Nucleus accumbens (tissue), 56 donors: ENCODE measurements around the gene SLC2A9.

Experiments
- DNase-seq, 56 donors: peaks; one replicate each; lab custom pipeline; 2025; lab: John Stamatoyannopoulos, UW

SLC2A9 gene

GRCh38 chr4:10046471-10046870 lies 25.2 kb upstream of the SLC2A9 start:
- no peak for DNase-seq

GRCh38 chr4:10045481-10045880 lies 24.2 kb upstream of the SLC2A9 start:
- DNase-seq: no peak

DNA sequence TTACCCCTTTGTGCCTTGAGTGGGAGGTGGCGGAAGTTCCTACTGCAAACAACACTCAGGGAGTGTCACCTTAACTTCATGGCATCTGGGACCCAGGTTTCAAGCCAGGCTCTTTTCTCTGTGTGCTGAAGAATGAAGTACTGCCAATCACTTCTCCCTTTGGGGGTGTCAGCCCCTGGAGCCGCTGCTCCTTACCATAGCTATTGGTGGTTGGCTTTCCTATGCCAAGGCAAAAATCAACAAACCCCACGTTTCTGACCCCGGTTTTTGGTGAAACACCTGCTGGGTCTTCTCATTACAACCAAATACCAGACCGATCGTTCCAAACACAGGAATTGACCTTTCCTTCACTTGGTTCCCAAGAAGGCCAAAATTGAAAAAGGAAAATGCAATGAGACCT lies 19.7 kb upstream of the SLC2A9 start:
- DNase-seq: no peak

GRCh38 chr4:10040049-10040892 lies 19.0 kb upstream of the SLC2A9 start:
- no peak for DNase-seq

GRCh38 chr4:10036807-10037342 lies 15.6 kb upstream of the SLC2A9 start:
- no peak for DNase-seq

- DNase-seq: no peak
Observed at GRCh38 chr4:10035130-10035529, 13.8 kb upstream of the SLC2A9 start.

GRCh38 chr4:10034612-10035104 lies 13.4 kb upstream of the SLC2A9 start:
- DNase-seq: no peak

DNA sequence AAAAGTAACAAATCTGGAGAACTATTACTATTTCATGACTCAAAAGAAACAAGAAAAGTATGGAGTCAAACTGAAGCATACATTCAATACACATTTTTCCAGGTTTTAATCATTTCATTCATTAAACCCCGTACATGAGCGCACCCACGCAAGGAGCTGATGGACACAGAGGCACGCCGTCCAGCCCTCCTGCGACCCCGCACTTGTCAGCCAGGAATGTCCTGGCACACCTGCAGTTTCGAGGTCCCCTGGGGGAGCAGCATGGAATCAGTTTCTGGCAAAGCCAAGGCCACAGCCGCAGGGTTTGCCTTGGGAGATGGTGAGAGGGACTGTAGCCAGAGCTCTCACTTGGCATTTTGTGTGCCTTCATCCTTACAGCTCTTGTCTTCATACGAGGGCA lies 12.8 kb upstream of the SLC2A9 start:
- DNase-seq: no peak

- DNase-seq: peak in 7 of 56 donors; percentile 10 to 50 (median 26)
Observed at GRCh38 chr4:10033191-10033881, 12.0 kb upstream of the SLC2A9 start.

DNA sequence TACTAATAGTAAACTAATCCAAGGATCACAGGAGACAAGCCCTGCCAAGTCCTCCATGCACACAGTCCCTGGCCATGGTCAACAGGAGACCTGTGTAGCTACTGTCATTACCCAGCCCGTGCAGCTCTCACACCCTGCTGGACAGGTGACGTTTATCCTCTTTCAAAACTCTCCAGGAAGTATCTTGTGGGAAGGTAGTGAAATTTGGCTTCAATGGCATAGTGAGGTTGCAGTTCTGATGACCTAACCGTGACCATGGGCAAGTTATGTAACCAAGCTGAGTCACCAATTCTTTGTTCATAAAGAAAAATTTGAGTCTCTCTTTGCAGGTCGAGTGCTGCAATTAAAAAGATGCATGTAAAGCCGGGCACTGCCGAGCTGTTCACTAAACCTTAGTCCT lies 11.3 kb upstream of the SLC2A9 start:
- DNase-seq: no peak

DNA sequence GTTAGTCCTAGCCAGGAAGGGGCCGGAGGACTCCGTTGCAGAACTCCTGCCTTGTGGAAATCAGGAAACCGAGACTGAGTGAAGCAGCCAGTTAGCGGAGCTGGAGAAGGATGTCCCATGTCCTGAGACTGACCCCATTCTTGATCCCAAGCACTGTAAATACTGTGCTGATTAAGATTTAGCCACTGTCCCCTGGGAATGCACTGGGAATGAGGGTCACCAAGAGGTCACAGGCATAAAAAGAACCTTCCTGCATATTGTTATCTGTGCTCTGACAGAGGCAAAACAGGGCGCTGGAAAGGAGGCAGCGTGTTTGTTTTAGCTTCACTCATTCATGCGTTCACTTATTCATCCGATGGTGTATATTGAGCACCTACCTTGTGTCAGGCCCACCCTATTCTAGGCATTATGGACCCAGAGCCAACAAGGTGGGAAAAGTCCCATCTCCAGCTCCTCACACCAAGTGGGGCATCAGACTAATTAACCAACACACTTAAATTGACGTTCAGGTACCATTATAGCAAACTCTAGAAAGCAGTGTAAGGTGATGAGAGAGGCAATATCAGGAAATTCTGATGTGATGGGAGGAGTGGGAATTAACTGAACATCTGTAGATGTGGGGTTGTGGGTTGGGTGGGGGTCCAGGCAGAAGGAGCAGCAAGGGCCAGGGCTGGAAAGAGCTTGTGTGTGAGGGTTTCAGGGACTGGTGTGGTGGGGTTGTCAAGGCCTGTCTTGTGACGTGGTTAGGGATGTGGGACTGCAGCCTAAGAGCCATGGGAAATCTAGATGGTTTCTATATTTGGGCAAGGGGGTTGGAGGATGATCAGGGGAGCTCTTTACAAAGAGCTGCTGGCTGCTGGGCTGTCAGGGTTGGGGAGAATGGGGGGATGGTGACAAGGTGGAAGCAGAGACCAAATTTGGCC lies 10.6 kb upstream of the SLC2A9 start:
- DNase-seq: no peak

DNA sequence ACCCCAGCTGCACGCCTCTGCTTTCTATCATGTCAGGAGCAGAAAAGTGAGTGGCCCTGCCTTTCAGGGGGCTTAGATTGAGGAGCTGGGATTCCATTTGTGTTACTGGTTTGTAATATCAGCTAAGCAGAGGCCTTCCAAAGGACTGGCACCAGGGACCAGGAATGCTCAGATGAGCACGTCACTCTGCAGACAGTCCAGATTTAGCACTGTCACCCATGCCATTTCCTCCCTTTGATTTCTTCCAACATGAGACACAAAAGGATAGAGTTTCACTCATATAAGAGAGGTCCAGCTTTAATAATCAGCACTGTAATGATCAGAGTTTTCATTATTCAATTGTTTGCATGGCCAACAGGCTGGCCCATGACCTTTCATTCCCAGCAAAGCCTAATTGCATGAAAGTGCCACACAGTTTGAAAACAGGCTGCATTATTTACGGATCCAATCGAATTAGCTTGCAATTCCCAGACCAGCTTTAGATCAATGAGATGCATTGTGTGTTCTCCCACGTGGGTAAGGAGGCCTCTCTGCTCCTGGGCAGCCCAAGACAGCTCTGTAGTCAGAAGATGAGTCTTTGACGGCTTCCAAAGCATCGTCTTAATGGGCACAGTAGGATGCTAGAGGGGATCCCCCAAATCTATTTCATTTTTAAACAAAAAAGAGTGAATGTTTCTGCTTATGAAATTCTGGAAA lies 9.8 kb upstream of the SLC2A9 start:
- peak in 8 of 56 donors; percentile 21 to 51 (median 34) for DNase-seq

DNA sequence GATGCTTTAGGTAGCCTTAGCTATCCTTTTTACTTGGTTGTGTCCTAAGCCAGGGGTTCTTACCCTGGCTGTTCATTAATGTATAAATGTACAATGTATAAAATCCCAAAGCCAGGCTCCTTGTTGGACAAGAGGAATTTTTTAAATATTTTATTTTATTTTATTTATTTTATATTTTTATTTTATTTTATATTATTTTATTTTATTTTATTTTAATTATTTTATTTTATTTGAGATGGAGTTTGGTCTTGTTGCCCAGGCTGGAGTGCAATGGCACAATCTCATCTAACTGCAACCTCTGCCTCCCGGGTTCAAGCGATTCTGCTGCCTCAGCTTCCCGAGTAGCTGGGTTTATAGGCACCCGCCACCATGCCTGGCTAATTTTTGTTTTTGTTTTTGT lies 8.1 kb upstream of the SLC2A9 start:
- DNase-seq: no peak

- DNase-seq: no peak
Observed at GRCh38 chr4:10028910-10029309, 7.6 kb upstream of the SLC2A9 start.

DNA sequence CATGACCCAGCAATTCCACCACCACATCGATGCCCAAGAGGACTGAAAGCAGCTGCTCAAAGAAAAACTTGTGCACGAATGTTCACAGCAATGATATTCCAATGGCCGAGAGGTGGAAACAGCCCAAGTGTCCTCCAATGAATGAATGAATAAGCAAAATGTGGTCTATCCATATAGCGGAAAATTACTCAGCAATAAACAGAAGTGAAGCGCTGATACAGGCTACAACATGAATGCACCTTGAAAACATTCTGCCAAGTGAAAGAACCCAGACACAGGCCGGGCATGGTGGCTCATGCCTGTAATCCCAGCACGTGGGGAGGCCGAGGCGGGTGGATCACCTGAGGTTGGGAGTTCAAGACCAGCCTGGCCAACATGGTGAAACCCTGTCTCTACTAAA lies 5.2 kb upstream of the SLC2A9 start:
- no peak for DNase-seq

DNA sequence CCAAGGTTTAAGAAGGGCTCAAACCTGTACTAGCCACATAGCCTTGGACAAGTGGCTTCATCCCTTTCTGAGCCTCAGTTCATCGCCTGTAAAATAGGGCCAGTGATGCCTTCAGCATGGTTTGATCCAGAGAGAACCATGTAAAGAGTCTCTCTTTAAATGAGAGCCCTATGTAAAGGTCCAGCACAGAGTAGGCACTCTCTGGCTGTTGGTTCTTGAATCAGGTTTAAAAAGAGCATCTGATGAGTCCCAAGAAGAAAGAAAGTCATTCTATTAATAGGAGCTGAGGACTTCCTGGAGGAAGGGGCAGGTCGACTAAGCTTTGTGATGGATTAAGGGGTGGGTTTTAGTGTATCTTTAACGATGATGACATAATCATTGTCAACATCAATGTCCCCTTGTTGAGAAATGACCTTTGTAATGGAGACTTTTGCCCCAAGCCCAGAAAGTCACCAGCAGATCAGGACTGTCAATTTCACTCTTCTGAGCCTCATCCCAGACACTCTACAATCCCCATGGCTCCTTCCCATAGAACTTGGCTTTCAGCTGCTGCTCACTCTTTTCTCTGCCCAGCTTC lies 4.0 kb upstream of the SLC2A9 start:
- no peak for DNase-seq

DNA sequence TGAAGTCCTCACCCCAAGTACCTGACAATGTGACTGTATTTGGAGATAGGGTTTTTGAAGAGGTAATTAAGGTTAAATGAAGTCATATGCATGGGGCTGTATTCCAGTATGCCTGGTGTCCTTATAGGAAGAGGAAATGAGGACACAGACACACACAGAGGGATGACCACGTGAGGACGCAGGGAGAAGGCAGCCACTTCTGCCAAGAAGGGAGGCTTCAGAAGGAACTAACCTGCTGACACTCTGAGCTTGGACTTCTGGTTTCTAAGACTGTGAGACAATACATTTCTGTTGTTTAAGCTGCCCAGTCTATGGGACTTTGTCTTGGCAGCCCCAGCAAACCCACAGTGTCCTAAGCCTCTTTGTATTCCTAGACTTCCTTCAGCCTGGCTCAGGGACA lies 3.0 kb upstream of the SLC2A9 start:
- no peak for DNase-seq

- DNase-seq: peak in 1 of 56 donors; percentile 12
Observed at GRCh38 chr4:10023806-10024205, 2.5 kb upstream of the SLC2A9 start.

DNA sequence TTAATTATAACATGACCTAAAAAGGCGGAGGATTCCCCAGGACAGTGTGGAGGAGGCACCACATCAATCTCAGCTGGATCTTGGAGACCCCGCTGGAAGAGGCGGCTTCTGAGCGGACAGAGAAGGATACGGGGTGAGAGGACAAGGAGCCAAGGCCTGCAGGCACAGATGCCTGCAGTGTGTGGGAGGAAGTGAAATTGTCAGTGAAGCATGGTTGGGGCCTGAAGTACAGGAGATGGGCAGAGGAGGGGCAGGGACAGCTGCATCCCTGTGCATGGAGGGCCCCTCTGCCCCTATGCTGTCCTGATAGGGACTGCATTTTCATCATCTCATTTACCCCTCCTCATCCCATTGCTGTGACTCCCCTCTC lies 1.7 kb upstream of the SLC2A9 start:
- no peak for DNase-seq
